A549 treated with CpdA at 1 μM for 4 hours (cell line): Measurements from ENCODE around the gene FAM216B. TPM values are rescaled to one million over a fixed set of nuclear protein-coding genes. Genes with fewer than 3 reads are reported as not detected.

Source experiments
- total RNA-seq: library from RNA; stranded (reverse); fragments of 200-300 nt; extraction: Qiagen RNA extraction; gene quantifications from 5 replicates; pipeline ENCODE4 v1.2.3, GENCODE V29; 2022; ENCODE audit warnings: low read depth

FAM216B gene
- total RNA-seq: not detected in 5 replicates

DNA sequence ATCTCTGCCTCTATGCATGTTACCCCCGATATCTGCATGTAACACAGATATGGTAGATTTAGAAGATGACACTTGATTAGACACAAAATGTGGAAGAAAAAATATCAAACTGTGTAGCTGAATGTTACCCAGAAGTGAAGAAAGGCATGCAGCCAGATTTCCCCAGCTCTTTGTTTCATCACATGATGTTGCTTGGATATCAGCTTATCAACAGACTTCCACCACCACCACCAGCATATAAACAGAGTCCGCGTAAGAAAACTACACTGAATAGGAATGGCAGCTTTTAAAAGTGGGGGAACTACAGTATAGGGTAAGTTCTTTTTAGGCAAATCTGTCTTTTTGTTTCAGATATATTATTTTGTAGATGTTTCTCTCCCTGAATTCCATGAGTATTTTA, at the start of gene FAM216B:
Gene FAM216B, plus strand, starts transcription at position 233 of the 400 bp plus-strand sequence. CDS start 2,484 bp downstream, outside the sequence.

Other genes starting within 250 kb of the FAM216B start
- gene TNFSF11, start 207.4 kb upstream of the FAM216B start, total RNA-seq: not detected in 5 replicates
- 0.05 TPM in 1 of 5 replicates, not detected in the others for gene EPSTI1, start 210.7 kb downstream of the FAM216B start, total RNA-seq
- gene DNAJC15, start 242.0 kb downstream of the FAM216B start, total RNA-seq: under 0.01 to 0.10 TPM (median 0.06 TPM) in 3 of 5 replicates, not detected in the others